Measurements from ENCODE around the gene NAA35. TPM values are rescaled to one million over a fixed set of nuclear protein-coding genes. Genes with fewer than 3 reads are reported as not detected.

NAA35 gene
- total and polyA plus RNA-seq, 7 donors: 13.7 to 36.8 (median 25.0) TPM

DNA sequence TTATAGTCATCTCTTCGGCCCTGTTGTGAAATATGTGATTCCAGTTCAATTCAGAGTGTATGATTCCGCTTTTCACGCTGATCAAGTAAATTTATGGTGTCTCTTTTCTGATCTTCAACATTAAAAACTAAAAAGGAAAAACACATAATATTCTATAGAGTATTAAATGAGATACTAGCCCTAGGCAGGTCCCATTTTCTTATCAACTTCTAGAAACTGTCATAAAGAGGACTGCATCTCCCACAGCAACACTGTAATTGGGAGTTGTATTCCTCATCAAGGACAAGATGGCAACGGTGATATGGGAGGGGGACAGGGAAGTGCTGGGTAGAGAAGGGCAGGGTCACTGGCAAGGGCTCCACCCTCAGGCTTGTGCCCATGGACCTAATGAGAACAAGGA lies 86.8 kb downstream of the NAA35 start:
- H3K27ac ChIP-seq: no peak overlapping the region
- TF ChIP-seq, protein P1, sequence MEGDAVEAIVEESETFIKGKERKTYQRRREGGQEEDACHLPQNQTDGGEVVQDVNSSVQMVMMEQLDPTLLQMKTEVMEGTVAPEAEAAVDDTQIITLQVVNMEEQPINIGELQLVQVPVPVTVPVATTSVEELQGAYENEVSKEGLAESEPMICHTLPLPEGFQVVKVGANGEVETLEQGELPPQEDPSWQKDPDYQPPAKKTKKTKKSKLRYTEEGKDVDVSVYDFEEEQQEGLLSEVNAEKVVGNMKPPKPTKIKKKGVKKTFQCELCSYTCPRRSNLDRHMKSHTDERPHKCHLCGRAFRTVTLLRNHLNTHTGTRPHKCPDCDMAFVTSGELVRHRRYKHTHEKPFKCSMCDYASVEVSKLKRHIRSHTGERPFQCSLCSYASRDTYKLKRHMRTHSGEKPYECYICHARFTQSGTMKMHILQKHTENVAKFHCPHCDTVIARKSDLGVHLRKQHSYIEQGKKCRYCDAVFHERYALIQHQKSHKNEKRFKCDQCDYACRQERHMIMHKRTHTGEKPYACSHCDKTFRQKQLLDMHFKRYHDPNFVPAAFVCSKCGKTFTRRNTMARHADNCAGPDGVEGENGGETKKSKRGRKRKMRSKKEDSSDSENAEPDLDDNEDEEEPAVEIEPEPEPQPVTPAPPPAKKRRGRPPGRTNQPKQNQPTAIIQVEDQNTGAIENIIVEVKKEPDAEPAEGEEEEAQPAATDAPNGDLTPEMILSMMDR (IDR thresholded peaks at IDR 0.05): no peak
- H3K4me3 ChIP-seq: no peak overlapping the region
- no peaks in the 10 kb centered on the region for H3K27me3 ChIP-seq (ENCODE audit: insufficient read depth in 3 of 3, low read length in 2 of 3)
- no peaks in the 10 kb centered on the region for H3K9me3 ChIP-seq
- H3K4me1 ChIP-seq: no peaks in the 10 kb centered on the region
- DNase-seq: no peak
- intact Hi-C loops (cut with DNase I): no loop called here
- no peak for ATAC-seq
- peaks cover 0 to 64% of the 10 kb centered on the region in 2 donors for H3K36me3 ChIP-seq (ENCODE audit: insufficient read depth in 1 of 2, low read depth in 1 of 2)
- 92 to 95% (median 95%) methylated on average over 4 of the region's 4 CpGs for WGBS, 3 donors

DNA sequence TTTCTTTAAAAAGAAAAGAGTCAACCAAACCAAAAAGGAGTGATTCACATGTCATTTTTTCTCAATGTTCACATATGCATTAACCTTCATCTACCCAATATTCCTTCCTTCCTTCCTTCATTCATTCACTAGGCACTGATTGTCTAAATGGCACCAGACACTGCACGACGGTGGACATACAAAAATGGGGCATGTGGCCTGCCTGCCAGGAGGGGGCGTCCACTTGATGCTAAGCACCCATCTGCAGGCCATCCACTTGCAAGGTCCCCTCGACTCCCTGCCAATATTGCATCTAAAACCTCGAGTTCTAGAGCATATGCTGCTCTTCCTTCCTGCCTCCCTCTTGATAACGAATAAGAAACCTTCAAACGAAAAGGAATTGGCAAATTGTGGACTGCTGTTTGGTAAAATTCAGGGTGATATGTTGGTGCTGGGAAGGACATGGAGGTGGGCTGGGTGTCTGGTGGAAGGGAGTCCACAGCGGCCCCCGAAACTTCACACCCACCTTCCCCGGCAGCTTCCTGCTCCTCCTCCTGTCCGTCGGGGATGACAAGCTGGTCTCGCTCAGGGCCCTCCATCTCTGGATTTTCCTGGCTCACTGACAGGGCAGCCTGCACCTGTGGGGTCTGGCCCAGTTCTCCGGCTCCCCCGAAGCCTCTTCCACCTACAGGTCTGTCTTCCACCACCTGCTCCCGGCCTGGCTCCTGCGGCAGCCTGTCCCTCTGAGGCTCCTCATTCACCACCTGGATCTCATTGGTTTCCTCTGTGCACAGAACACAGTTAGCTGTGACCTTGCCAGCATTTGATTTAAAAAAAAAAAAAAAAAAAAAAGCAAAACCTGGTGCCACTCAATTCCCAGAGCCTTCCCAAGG lies 94.2 kb downstream of the NAA35 start:
- Histone ChIP-seq H3K4me1 (no peaks in the 10 kb centered on the region), H3K27ac (no peak overlapping the region), H3K27me3 (ENCODE audit: insufficient read depth in 3 of 3, low read length in 2 of 3) (no peaks in the 10 kb centered on the region), H3K36me3 (ENCODE audit: insufficient read depth in 1 of 2, low read depth in 1 of 2) (peaks cover 0 to 11% of the 10 kb centered on the region in 2 donors), H3K9me3 (no peaks in the 10 kb centered on the region), H3K4me3 (no peak overlapping the region)
- intact Hi-C loops (cut with DNase I): no loop called here
- WGBS, 3 donors: 79 to 81% (median 79%) methylated on average over 17 of the region's 17 CpGs
- ATAC-seq (no peak), DNase-seq (no peak)
- TF ChIP-seq, protein P1 (IDR thresholded peaks at IDR 0.05): no peak

DNA sequence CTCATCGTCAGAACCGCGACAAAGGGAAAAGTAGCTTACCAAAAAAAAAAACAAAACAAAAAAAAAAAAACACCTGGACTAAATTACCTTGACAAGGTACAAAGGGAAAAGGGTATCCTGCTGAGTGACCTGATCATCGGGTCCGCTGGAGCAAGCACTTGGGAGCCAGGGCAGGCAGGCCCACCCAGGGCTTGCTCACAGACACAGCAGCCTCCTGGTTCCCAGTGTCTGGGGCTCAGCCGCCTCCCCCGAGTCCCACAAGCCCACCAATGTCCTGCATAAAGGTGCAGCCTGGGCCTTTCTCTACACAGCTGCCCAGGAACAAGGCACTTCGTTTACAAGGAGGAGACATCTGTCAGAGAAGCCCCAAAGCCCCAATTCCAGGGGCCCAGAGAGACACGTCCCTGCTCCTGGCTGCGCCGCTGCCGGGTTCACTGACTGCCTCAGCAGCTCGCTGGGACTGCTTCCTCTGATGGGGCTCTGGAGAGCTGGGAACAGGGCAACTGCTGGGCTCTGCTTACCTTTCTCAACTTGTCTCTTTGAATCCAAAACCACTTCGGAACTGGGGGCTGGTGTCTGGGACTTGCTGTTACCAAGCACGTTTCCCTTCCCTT lies 95.0 kb downstream of the NAA35 start:
- ATAC-seq (no peak), DNase-seq (no peak)
- Histone ChIP-seq H3K4me3 (no peak overlapping the region), H3K4me1 (no peaks in the 10 kb centered on the region), H3K9me3 (no peaks in the 10 kb centered on the region), H3K27ac (no peak overlapping the region), H3K27me3 (ENCODE audit: insufficient read depth in 3 of 3, low read length in 2 of 3) (no peaks in the 10 kb centered on the region), H3K36me3 (ENCODE audit: insufficient read depth in 1 of 2, low read depth in 1 of 2) (peaks cover 0 to 11% of the 10 kb centered on the region in 2 donors)
- WGBS, 3 donors: 86 to 90% (median 89%) methylated on average over 15 of the region's 15 CpGs
- TF ChIP-seq, protein P1 (IDR thresholded peaks at IDR 0.05): no peak
- intact Hi-C loops (cut with DNase I): no loop called here

DNA sequence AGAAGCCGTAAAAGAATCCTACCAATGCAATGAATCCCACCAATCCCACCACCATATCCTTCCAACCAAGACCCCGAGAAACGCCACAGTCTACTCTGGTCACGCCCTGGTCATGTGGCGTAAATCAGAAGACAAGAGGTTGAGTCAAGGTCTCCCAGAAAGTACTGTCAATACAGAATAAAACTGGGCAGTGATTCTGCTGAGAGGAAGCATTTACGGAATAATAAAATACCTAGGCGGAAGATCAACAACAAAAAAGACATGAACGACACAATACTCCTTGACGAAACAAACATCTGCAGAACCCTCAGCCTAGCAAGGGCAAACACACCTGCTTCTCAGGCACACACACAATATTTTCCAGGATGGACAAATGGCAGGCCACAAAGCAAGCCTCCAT lies 95.6 kb downstream of the NAA35 start:
- Histone ChIP-seq H3K27ac (no peak overlapping the region), H3K4me3 (no peak overlapping the region), H3K36me3 (ENCODE audit: insufficient read depth in 1 of 2, low read depth in 1 of 2) (peaks cover 0 to 11% of the 10 kb centered on the region in 2 donors), H3K4me1 (no peaks in the 10 kb centered on the region), H3K27me3 (ENCODE audit: insufficient read depth in 3 of 3, low read length in 2 of 3) (no peaks in the 10 kb centered on the region), H3K9me3 (no peaks in the 10 kb centered on the region)
- intact Hi-C loops (cut with DNase I): no loop called here
- ATAC-seq (no peak), DNase-seq (no peak)
- 91 to 94% (median 93%) methylated on average over 9 of the region's 9 CpGs for WGBS, 3 donors
- TF ChIP-seq, protein P1 (IDR thresholded peaks at IDR 0.05): no peak
